Liver (tissue), 9 donors: Measurements from ENCODE around the gene ABCB9. TPM values are rescaled to one million over a fixed set of nuclear protein-coding genes. Genes with fewer than 3 reads are reported as not detected.

Source experiments
- DNase-seq: peaks from one replicate; pipeline ENCODE4 v3.0.0-alpha.2; 2017; ENCODE audit warnings: low spot score
- H3K27ac ChIP-seq, 2 donors: one replicate each; pipeline ENCODE4 v1.7.0; 2013; ENCODE audit warnings: inconsistent platforms in 2 of 2, low read length in 2 of 2, control low read depth in 1 of 2, low read depth in 1 of 2, mild to moderate bottlenecking in 1 of 2
- H3K27me3 ChIP-seq, 4 donors: one replicate each; pipeline versions ENCODE4 v1.6.1 to v1.7.0; 2013; ENCODE audit warnings: low read length in 3 of 4, inconsistent platforms in 1 of 4, mild to moderate bottlenecking in 1 of 4, moderate library complexity in 1 of 4; ENCODE audit not compliant: control insufficient read depth in 4 of 4, insufficient read depth in 4 of 4
- H3K36me3 ChIP-seq, 4 donors: one replicate each; pipeline versions ENCODE4 v1.6.1 to v1.7.0; 2013; ENCODE audit warnings: low read length in 3 of 4, mild to moderate bottlenecking in 3 of 4, low read depth in 1 of 4, moderate library complexity in 1 of 4; ENCODE audit not compliant: control insufficient read depth in 4 of 4, insufficient read depth in 3 of 4
- H3K4me1 ChIP-seq, 4 donors: one replicate each; pipeline versions ENCODE4 v1.6.1 to v1.7.0; 2013; ENCODE audit warnings: low read length in 3 of 4, mild to moderate bottlenecking in 3 of 4, moderate library complexity in 1 of 4; ENCODE audit not compliant: control insufficient read depth in 4 of 4, insufficient read depth in 4 of 4
- H3K4me3 ChIP-seq, 3 donors: one replicate each; pipeline versions ENCODE4 v1.6.1 to v1.7.0; 2013; ENCODE audit warnings: low read length in 3 of 3, control low read depth in 1 of 3, low read depth in 1 of 3, mild to moderate bottlenecking in 1 of 3
- H3K9ac ChIP-seq, 2 donors: one replicate each; pipeline ENCODE4 v1.7.0; 2013; ENCODE audit warnings: low read length in 2 of 2, mild to moderate bottlenecking in 2 of 2, moderate library complexity in 2 of 2, control low read depth in 1 of 2, low read depth in 1 of 2
- H3K9me3 ChIP-seq, 4 donors: one replicate each; pipeline versions ENCODE4 v1.6.1 to v1.7.0; 2013; ENCODE audit warnings: low read length in 3 of 4; ENCODE audit not compliant: control insufficient read depth in 4 of 4
- ATF3 ChIP-seq: IDR thresholded peaks from 2 replicates; pipeline ENCODE4 v1.6.1; 2016; ENCODE audit warnings: antibody characterized with exemption
- CTCF ChIP-seq: fragments of 150-350 bp; IDR thresholded peaks from 2 replicates; pipeline ENCODE4 v1.5.1; 2017; ENCODE audit warnings: improper control_type of control experiment, low read depth, low read length; ENCODE audit not compliant: missing input control
- EGR1 ChIP-seq, 2 donors: IDR thresholded peaks; 2 replicates each; pipeline ENCODE4 v1.6.1; 2016 to 2018; ENCODE audit warnings: antibody characterized with exemption in 2 of 2, low read depth in 2 of 2
- FOXA1 ChIP-seq: IDR thresholded peaks from 2 replicates; pipeline ENCODE4 v1.6.1; 2016; ENCODE audit warnings: antibody characterized with exemption
- FOXA2 ChIP-seq: IDR thresholded peaks from 2 replicates; pipeline ENCODE4 v1.6.1; 2016; ENCODE audit warnings: antibody characterized with exemption
- GABPA ChIP-seq, 2 donors: IDR thresholded peaks in 1 of 2; conservative IDR thresholded peaks in 1 of 2; 2 replicates each; pipeline ENCODE4 v1.6.1; 2016; ENCODE audit warnings: antibody characterized with exemption in 2 of 2, mild to moderate bottlenecking in 1 of 2, moderate library complexity in 1 of 2
- HNF4A ChIP-seq, 2 donors: conservative IDR thresholded peaks; 2 replicates each; pipeline ENCODE4 v1.6.1; 2016; ENCODE audit warnings: antibody characterized with exemption in 2 of 2, mild to moderate bottlenecking in 2 of 2
- HNF4G ChIP-seq: IDR thresholded peaks from 2 replicates; pipeline ENCODE4 v1.6.1; 2016; ENCODE audit warnings: antibody characterized with exemption
- JUND ChIP-seq, 2 donors: IDR thresholded peaks; 2 replicates each; pipeline ENCODE4 v1.6.1; 2016; ENCODE audit warnings: antibody characterized with exemption in 2 of 2
- MAX ChIP-seq: IDR thresholded peaks from 2 replicates; pipeline ENCODE4 v1.6.1; 2016; ENCODE audit warnings: antibody characterized with exemption
- NR2F2 ChIP-seq: IDR thresholded peaks from 2 replicates; pipeline ENCODE4 v1.6.1; 2016; ENCODE audit warnings: antibody characterized with exemption
- RAD21 ChIP-seq, 2 donors: IDR thresholded peaks; 2 replicates each; pipeline ENCODE4 v1.6.1; 2016; ENCODE audit warnings: antibody characterized with exemption in 2 of 2, mild to moderate bottlenecking in 2 of 2
- REST ChIP-seq: IDR thresholded peaks from 2 replicates; pipeline ENCODE4 v1.6.1; 2016; ENCODE audit warnings: antibody characterized with exemption, mild to moderate bottlenecking
- RXRA ChIP-seq, 2 donors: IDR thresholded peaks; 2 replicates each; pipeline ENCODE4 v1.6.1; 2017 to 2018; ENCODE audit warnings: antibody characterized with exemption in 2 of 2, mild to moderate bottlenecking in 1 of 2
- SP1 ChIP-seq: IDR thresholded peaks from 2 replicates; pipeline ENCODE4 v1.6.1; 2018; ENCODE audit warnings: antibody characterized with exemption, mild to moderate bottlenecking
- TAF1 ChIP-seq: conservative IDR thresholded peaks from 2 replicates; pipeline ENCODE4 v1.6.1; 2016; ENCODE audit warnings: antibody characterized with exemption, mild to moderate bottlenecking
- YY1 ChIP-seq: IDR thresholded peaks from 2 replicates; pipeline ENCODE4 v1.6.1; 2016; ENCODE audit warnings: antibody characterized with exemption, mild to moderate bottlenecking
- ZBTB33 ChIP-seq: IDR thresholded peaks from 2 replicates; pipeline ENCODE4 v1.6.1; 2016; ENCODE audit warnings: antibody characterized with exemption
- WGBS: extraction: QIAGEN DNeasy Blood & Tissue Kit; methylation state at CpG from one replicate; pipeline ENCODE4 v1.1.7; 2013; 5-methylcytosine and 5-hydroxymethylcytosine counted together
- polyA plus RNA-seq, 2 donors: library from polyadenylated mRNA; stranded (reverse) in 1 of 2; unstranded in 1 of 2; fragments of 200-250 nt in 1 of 2; fragments of >200 nt in 1 of 2; fragmentation: Nextera tagmentation in 1 of 2; extraction: Ambion mirVana in 1 of 2; gene quantifications; one replicate each; pipeline versions ENCODE4 v1.2.1 to v1.2.3, GENCODE V29; 2013 to 2015
- total RNA-seq, 2 donors: library from RNA; depleted of rRNA; stranded (reverse); fragments of >200 nt; gene quantifications; one replicate each; pipeline ENCODE4 v1.2.3, GENCODE V29; 2014
- donor health status: healthy.
- donor health status: healthy.
- donor health status: healthy.
- donor health status: healthy.
- donor health status: healthy.

ABCB9 gene
- total and polyA plus RNA-seq, 4 donors: 0.29 to 3.3 (median 1.3) TPM

GRCh38 chr12:122928404-122929147 lies 37.7 kb downstream of the ABCB9 start:
- no peak overlapping the region for H3K4me3 ChIP-seq
- H3K27ac ChIP-seq: no peak overlapping the region
- peaks cover 2 to 9% (median 4%) of the 10 kb centered on the region in 4 donors for H3K4me1 ChIP-seq
- peak overlapping the region in 1 of 2 donors; percentile 4 for H3K9ac ChIP-seq
- no peaks in the 10 kb centered on the region for H3K9me3 ChIP-seq
- no peaks in the 10 kb centered on the region for H3K27me3 ChIP-seq
- no peak for DNase-seq
- H3K36me3 ChIP-seq: no peaks in the 10 kb centered on the region
- 70% methylated on average over 12 of the region's 12 CpGs for WGBS
- TF ChIP-seq FOXA2 (no peak), RAD21 (IDR thresholded peaks at IDR 0.05) (no peak), TAF1 (no peak), RXRA (IDR thresholded peaks at IDR 0.05) (peak; percentile 30 to 84), EGR1 (IDR thresholded peaks at IDR 0.05; ENCODE audit: low read depth in 2 of 2) (no peak), MAX (no peak), CTCF (no peak), HNF4A (conservative IDR thresholded peaks at IDR 0.05) (peak in 1 of 2 donors; percentile 61), NR2F2 (no peak), ZBTB33 (no peak), SP1 (no peak), GABPA (IDR thresholded peaks at IDR 0.05 in 1 of 2, conservative IDR thresholded peaks at IDR 0.05 in 1 of 2) (no peak), REST (no peak), YY1 (peak; percentile 35), JUND (IDR thresholded peaks at IDR 0.05) (no peak), ATF3 (no peak), FOXA1 (peak; percentile 6), HNF4G (no peak)
